Fibroblast of lung (primary cell): ENCODE results near the gene NTSR1. TPM values are rescaled to one million over a fixed set of nuclear protein-coding genes. Genes with fewer than 3 reads are reported as not detected.

Experiments used
- DNase-seq, 2 donors: peaks; one replicate each; pipeline versions ENCODE4 v3.0.0 to v3.0.0-alpha.2; 2010; ENCODE audit warnings: low read depth in 2 of 2
- H2AFZ ChIP-seq: 2 replicates; pipeline ENCODE4 v1.5.1; 2012; ENCODE audit warnings: low read length, control low read depth, inconsistent platforms
- H3K27ac ChIP-seq: 2 replicates; pipeline ENCODE4 v1.5.1; 2011; ENCODE audit warnings: low read length, control low read depth; ENCODE audit not compliant: insufficient read depth
- H3K27me3 ChIP-seq: 2 replicates; pipeline ENCODE4 v1.5.1; 2011; ENCODE audit warnings: mild to moderate bottlenecking, low read length; ENCODE audit not compliant: control insufficient read depth, insufficient read depth
- H3K36me3 ChIP-seq: 2 replicates; pipeline ENCODE4 v1.5.1; 2011; ENCODE audit warnings: low read length; ENCODE audit not compliant: control insufficient read depth, insufficient read depth
- H3K4me1 ChIP-seq: 2 replicates; pipeline ENCODE4 v1.5.1; 2011; ENCODE audit warnings: low read length; ENCODE audit not compliant: control insufficient read depth, insufficient read depth; ENCODE audit errors: extremely low read depth
- H3K4me2 ChIP-seq: 2 replicates; pipeline ENCODE4 v1.5.1; 2011; ENCODE audit warnings: low read length, control low read depth; ENCODE audit not compliant: insufficient read depth; ENCODE audit errors: extremely low read depth
- H3K4me3 ChIP-seq, 4 experiments: fragments of 200-600 bp in 1 of 4; sonication (generic) in 1 of 4; replicated peaks in 1 of 4; 2 replicates each; pipeline ENCODE4 v1.5.1; 2011 to 2016; ENCODE audit warnings: low read length in 4 of 4, low read depth in 3 of 4, mild to moderate bottlenecking in 3 of 4, control low read depth in 2 of 4, inconsistent platforms in 1 of 4, mixed read lengths in 1 of 4; ENCODE audit not compliant: insufficient read depth in 1 of 4; ENCODE audit errors: control extremely low read depth in 1 of 4
- H3K79me2 ChIP-seq: 2 replicates; pipeline ENCODE4 v1.5.1; 2012; ENCODE audit warnings: mild to moderate bottlenecking, low read length, inconsistent platforms; ENCODE audit not compliant: control insufficient read depth, insufficient read depth
- H3K9ac ChIP-seq: 2 replicates; pipeline ENCODE4 v1.5.1; 2011; ENCODE audit warnings: mild to moderate bottlenecking, low read length, control low read depth; ENCODE audit not compliant: insufficient read depth
- H3K9me3 ChIP-seq: 2 replicates; pipeline ENCODE4 v1.5.1; 2012; ENCODE audit warnings: low read depth, low read length; ENCODE audit not compliant: control insufficient read depth, insufficient read depth
- H4K20me1 ChIP-seq: 2 replicates; pipeline ENCODE4 v1.5.1; 2011; ENCODE audit warnings: low read length; ENCODE audit not compliant: control insufficient read depth, insufficient read depth; ENCODE audit errors: extremely low read depth
- EZH2 ChIP-seq: IDR thresholded peaks from 2 replicates; pipeline ENCODE4 v1.5.1; 2012; ENCODE audit warnings: low read length, control low read depth, mild to moderate bottlenecking; ENCODE audit errors: missing control alignments
- polyA plus RNA-seq, 2 donors: library from polyadenylated mRNA; depleted of rRNA in 1 of 2; stranded (reverse) in 1 of 2; unstranded in 1 of 2; fragments of >200 nt; gene quantifications; 2 replicates each; pipeline ENCODE4 v1.2.1, GENCODE V29; 2011 to 2012; ENCODE audit warnings: missing spikeins in 1 of 2
- total RNA-seq: library from RNA; depleted of rRNA; stranded (reverse); fragments of >200 nt; gene quantifications from 2 replicates; pipeline ENCODE4 v1.2.1, GENCODE V29; 2014
- TF ChIP-seq, protein P1 (sequence below), 2 donors: IDR thresholded peaks in 1 of 2; conservative IDR thresholded peaks in 1 of 2; 1 replicate in 1 of 2; 2 replicates in 1 of 2; pipeline ENCODE4 v1.5.1; 2011 to 2012; ENCODE audit warnings: low read length in 2 of 2, control low read depth in 1 of 2, inconsistent platforms in 1 of 2, low read depth in 1 of 2, mild to moderate bottlenecking in 1 of 2

Gene NTSR1
- total and polyA plus RNA-seq, 2 donors (not counting 1 experiment from before 2014, with no cell fraction given): 0.05 to 0.33 TPM

DNA sequence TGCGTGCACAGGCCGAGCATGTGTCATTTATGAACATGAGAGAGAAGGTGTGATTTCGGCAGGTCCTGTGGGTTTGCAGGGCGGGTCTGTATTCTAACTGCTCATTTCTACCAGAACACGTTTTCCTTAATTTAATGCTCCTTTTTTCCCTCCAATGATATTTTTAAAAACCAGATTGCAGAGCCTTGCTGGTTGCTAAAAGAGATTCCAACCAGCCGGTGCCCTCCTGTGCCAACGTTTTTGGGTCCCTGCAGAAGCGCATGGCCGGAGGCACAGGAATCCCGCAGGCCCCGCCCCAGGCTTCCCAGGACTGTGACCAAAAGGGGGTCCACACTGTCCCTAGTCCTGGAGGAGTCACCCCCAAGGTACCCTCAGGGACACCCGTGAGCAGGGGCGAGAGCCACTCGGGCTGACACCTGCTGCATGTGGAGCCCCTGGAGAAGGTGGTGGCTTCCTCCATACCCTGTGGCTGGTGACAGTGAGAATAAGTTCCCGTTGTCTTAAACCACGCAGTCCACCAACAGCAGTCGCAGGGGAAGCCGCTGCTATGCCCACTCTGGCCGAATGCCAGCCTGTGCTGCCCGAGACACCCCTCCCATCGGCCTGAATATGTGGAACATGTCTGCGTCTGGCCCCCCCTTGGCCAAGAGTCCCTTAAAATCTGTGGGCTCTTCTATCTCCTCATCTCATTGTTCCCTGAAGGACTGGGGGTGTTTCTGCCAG lies 15.7 kb upstream of the NTSR1 start:
- Histone ChIP-seq H3K27ac (no peak overlapping the region), H2AFZ (no peak overlapping the region), H3K4me1 (no peaks in the 10 kb centered on the region), H3K4me2 (no peak overlapping the region), H3K79me2 (no peaks in the 10 kb centered on the region), H3K4me3 (no peak overlapping the region), H3K36me3 (no peaks in the 10 kb centered on the region), H3K9me3 (no peaks in the 10 kb centered on the region), H3K9ac (no peak overlapping the region), H3K27me3 (peaks cover 7% of the 10 kb centered on the region), H4K20me1 (no peaks in the 10 kb centered on the region)
- TF ChIP-seq, protein P1, sequence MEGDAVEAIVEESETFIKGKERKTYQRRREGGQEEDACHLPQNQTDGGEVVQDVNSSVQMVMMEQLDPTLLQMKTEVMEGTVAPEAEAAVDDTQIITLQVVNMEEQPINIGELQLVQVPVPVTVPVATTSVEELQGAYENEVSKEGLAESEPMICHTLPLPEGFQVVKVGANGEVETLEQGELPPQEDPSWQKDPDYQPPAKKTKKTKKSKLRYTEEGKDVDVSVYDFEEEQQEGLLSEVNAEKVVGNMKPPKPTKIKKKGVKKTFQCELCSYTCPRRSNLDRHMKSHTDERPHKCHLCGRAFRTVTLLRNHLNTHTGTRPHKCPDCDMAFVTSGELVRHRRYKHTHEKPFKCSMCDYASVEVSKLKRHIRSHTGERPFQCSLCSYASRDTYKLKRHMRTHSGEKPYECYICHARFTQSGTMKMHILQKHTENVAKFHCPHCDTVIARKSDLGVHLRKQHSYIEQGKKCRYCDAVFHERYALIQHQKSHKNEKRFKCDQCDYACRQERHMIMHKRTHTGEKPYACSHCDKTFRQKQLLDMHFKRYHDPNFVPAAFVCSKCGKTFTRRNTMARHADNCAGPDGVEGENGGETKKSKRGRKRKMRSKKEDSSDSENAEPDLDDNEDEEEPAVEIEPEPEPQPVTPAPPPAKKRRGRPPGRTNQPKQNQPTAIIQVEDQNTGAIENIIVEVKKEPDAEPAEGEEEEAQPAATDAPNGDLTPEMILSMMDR (conservative IDR thresholded peaks at IDR 0.05 in 1 of 2, IDR thresholded peaks at IDR 0.05 in 1 of 2; ENCODE audit: low read depth in 1 of 2, low read length in 2 of 2): no peak
- no peak for TF ChIP-seq EZH2
- DNase-seq: no peak

DNA sequence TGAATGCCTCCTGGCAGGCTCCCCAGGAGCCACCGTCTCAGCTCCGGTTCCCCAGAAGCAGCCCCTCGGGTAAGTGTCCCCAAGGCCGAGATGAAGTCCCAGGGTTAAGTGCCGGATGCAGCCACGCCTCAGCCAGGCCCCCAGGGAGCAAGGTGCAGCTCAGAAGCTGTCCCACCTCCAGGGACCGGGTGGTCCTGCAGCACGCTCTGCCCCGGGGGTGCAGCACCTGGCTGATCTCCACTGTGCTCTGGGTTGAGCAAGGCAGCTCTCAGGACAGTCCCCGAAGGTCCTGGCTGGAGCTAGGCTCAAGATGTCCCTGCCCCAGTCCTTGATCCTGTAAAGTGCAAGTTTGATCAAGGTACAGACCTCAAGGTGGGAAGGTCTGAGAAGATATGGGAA lies 15.1 kb upstream of the NTSR1 start:
- H2AFZ ChIP-seq: no peak overlapping the region
- H3K27me3 ChIP-seq: peaks cover 7% of the 10 kb centered on the region
- H4K20me1 ChIP-seq: no peaks in the 10 kb centered on the region
- DNase-seq: no peak
- H3K4me3 ChIP-seq: no peak overlapping the region
- no peak overlapping the region for H3K9ac ChIP-seq
- TF ChIP-seq, protein P1 (conservative IDR thresholded peaks at IDR 0.05 in 1 of 2, IDR thresholded peaks at IDR 0.05 in 1 of 2; ENCODE audit: low read depth in 1 of 2, low read length in 2 of 2): no peak
- no peaks in the 10 kb centered on the region for H3K9me3 ChIP-seq
- H3K36me3 ChIP-seq: no peaks in the 10 kb centered on the region
- no peak overlapping the region for H3K4me2 ChIP-seq
- H3K4me1 ChIP-seq: no peaks in the 10 kb centered on the region
- no peaks in the 10 kb centered on the region for H3K79me2 ChIP-seq
- no peak overlapping the region for H3K27ac ChIP-seq

DNA sequence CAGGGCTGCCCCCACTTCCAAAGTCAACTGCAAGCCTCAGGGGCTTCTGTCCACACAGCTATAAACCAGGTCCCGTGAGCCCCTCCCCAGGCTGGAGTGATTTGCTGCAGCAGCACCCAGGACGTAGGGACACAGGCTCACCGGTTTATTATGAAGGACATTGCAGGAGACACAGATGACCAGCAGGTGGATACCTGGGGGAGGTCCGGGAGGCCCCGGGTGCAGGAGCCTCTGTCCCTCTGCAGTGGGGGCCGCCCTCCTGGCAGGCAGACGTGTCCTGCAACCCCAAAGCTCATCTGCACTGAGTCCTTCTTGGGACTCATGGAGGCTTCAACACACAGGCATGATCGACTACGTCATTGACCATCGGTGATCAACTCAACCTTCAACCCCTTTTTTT lies 14.5 kb upstream of the NTSR1 start:
- Histone ChIP-seq H3K4me1 (no peaks in the 10 kb centered on the region), H4K20me1 (no peaks in the 10 kb centered on the region), H3K27me3 (peaks cover 7% of the 10 kb centered on the region), H3K79me2 (no peaks in the 10 kb centered on the region), H3K27ac (no peak overlapping the region), H3K9me3 (no peaks in the 10 kb centered on the region), H3K4me3 (no peak overlapping the region), H3K4me2 (no peak overlapping the region), H3K9ac (no peak overlapping the region), H2AFZ (no peak overlapping the region), H3K36me3 (no peaks in the 10 kb centered on the region)
- no peak for TF ChIP-seq EZH2
- TF ChIP-seq, protein P1 (conservative IDR thresholded peaks at IDR 0.05 in 1 of 2, IDR thresholded peaks at IDR 0.05 in 1 of 2; ENCODE audit: low read depth in 1 of 2, low read length in 2 of 2): no peak
- no peak for DNase-seq
